GM18508 (cell line): Measurements from ENCODE around the gene BAHD1.
"Not testable (repeated sequence)": the region's sequence is repeated elsewhere in the genome, so short reads cannot be mapped to it uniquely, and the experiment has no call there.

Experiments used
- ATAC-seq: cut with Tn5 transposase; IDR thresholded peaks from one replicate; pipeline ENCODE4 v1.9.1; 2021; ENCODE audit warnings: moderate number of reproducible peaks; ENCODE audit not compliant: insufficient read depth, unreplicated experiment

The BAHD1 gene

DNA sequence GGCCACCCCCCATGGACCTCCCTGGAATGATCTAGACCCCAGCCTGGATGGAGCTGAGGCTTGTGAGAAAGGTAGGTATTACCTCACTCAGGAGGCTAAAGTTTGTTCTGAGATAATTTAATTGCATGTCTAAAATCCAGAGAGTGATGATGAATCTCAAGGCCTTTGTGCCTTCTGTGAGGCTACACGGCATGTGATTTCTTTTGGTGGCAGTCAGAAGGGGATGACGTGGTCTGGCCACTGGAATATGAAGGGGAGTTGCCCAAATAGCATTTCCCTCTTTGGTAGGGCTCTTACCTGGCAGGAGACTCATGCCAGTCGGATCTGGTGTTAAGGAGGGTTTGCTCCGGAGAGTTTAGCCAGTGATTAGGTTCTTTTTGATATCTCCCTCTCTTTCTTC lies 2.5 kb downstream of the BAHD1 start:
- no peak for ATAC-seq

DNA sequence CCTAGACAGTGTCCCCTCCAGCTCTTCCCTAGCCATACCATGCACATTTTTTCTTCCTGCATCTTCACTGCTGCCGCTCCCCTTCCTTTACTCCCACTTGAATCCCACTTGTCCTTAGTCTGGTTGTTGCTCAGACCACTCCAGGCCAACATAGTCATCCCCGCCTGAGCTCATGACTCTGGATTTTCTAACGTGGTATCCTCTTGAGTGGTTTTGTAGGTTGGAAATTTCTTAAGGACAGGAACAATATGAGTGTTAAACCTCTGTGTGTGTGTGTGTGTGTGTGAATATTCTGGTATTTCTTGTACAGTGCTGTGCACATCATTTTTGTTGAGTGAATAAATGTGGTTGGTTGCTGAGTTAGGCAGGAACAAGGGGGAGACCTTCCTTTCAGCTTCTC lies 3.1 kb downstream of the BAHD1 start:
- ATAC-seq, result no peak

DNA sequence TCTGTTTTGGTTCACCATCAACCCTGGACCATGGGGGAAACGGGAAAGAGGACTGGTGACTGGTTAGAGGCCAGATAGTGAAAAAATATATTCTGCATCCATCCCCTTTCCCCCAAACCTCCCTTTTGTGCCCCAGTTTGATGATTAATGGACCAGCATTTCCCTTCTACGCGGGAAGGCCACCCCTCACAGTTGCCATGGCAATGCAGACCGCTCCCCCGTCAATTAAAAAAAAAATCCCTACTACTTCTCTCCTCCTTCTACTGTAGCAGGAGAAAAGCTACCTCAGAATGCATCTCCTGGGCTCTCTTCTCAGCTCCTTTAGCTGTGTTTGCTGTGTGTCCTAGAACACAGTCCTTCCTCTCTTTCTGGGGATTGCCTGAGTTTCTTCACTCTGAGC lies 4.0 kb downstream of the BAHD1 start:
- ATAC-seq, result no peak

DNA sequence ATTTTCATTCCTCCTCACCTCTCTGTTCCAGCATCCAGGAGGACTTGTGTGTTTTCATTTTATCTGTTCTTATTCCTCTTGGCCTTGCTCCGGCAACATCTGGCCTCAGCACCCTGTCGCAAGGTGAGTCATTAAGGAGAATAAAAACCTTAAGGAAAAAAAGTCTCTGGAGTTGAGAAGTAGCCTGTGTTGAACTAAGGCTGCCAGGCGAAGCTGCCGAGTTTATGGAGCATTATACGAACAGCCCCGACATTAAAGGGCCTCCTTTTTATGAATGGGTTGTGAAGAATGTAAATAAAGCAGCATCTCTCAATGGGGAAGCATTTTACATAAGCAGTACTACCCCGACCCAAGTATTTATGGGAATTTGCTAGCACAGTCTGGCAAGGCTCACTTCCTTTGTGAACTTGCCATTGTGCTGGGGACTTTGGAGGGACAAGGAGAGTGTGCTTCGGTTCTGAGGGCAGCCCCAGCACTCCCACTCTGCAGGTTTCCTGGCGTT lies 4.7 kb downstream of the BAHD1 start:
- ATAC-seq, result no peak

DNA sequence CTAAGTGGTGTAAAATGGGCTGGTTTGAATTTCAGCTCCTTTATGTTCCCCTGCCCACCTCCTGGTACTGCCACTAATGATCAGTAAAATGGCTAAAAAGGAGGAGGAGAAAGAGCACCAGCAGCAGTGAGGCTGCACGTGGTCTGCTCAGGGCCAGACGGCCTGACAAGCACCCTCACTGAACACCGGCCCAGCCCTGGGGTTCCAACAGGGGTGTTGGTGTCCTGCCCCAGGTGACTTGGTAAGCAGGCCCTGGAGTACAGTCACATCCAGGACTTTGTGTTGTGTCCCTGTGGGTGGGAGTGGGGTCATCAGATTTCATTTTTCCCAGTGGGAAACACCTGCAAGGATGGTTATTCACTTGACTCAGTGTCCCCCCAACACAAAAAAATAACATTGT lies 5.4 kb downstream of the BAHD1 start:
- no peak for ATAC-seq

DNA sequence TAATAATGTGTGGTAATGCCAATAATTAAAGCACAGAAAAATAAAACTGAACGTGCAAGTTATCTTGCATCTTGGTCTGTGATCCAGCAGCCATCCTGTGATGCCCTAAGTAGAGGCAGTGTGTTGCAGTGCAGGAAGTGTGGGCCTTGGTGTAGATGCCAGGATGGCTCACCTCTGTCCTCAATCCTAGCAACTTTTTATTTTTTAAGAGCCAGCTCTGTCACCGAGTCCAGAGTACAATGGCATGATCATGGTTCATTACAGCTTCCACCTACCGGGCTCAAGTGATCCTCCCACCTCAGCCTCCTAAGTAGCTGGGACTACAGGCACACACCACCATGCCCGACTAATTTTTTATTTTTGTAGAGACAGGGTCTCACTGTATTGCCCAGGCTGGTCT lies 7.6 kb downstream of the BAHD1 start:
- no peak for ATAC-seq

DNA sequence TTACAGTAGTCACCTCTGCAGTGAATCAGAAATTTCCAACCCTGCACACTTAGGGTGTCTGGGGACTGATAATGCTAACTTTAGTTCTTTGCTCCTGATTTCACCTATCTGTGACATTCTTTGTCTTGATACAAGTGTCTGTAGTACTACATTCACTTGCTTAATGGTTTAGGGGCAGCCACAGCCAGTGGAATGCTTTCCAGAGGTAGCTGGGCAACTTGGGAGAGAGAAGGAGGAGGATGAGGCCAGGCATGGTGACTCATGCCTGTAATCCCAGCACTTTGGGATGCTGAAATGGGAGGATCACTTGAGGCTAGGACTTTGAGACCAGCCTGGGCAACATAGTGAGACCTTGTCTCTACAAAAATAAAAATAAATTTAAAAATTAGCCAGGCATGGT lies 8.5 kb downstream of the BAHD1 start:
- ATAC-seq, result no peak

DNA sequence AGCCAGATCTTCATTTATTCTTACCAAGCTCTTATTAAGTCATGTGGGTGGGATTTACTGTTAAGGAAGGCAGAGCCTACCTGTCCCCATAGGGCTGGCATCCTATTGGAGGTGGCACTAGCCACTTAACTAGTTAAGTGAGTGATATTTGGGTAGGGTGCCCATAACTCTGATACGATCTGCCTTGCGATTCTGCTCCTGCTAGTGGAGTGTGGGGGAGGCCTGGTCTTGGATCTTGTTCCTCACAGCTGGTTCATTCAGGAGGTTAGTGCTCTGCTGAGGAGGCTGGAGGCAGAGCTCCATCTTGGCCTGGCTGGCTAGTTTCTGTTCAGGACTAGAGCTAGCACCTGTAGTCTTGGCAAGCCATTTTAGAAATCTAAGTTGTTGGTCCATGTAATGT lies 9.3 kb downstream of the BAHD1 start:
- no peak for ATAC-seq

DNA sequence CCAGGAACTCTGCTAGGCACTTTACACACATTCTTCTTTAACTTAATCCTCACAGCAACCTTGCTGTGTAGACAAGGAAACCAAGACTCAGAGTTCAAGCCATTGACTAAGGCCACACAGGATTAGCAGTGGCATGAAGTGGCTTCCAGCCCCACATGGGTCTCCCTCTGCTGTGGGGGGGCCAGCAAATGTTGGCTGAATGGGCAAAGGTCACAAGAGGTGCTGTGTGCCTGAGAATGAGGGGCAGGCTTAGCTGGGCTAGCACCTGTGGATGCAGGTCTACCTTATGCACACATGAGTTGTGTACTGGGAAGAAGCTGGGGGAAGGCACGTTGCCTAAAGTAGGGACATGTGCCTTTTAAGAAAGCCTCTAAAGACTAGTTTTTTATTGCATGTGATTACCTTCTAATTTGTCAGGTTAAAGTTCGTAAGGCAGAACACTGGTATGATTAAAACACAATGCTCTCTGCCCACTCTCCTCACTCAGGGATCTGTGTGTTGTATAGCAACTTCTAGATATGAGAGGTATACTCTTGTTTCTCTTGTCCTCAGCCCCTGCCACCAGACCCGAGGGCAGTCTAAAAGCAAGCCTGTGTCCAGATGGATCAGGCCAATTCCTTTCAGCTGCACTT lies 10.9 kb downstream of the BAHD1 start:
- no peak for ATAC-seq

DNA sequence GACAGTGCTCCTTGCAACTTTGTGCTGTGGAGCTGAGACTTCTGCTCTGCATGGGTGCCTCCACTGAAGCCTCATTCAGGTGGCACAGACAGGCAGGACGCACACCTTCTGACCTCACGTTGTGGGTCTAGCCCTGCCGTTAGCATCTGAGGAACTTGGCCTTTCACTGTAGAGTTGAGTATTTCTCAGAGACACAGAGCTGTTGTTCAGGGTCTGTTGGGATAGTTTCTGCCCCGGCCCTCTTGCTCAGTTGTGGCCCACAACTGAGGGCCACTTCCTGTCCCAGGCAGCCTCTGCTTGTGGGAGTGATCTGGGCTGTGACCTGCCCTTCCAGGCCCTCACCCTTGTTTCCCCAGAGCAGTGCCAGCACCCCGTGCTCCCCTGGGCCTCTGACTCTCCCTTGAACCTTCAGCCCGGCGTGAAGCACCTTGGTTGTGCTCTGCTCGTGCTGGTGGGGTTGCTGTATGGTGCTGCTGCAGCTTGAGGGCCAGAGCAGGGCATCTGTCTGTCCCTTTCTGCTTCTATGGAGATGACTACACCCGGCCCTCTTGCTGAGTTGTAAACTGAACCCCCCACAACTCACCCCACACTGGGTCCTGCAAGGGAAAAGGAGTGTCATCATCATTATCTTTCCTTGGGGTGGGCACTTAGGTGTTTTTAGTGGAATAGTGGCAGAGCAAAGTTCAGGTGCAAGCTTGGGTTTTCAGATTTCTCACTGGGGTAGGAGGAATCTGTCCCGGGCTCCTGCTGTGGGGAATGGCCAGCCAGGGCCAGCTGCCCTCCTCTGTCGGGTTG lies 11.7 kb downstream of the BAHD1 start:
- no peak for ATAC-seq

DNA sequence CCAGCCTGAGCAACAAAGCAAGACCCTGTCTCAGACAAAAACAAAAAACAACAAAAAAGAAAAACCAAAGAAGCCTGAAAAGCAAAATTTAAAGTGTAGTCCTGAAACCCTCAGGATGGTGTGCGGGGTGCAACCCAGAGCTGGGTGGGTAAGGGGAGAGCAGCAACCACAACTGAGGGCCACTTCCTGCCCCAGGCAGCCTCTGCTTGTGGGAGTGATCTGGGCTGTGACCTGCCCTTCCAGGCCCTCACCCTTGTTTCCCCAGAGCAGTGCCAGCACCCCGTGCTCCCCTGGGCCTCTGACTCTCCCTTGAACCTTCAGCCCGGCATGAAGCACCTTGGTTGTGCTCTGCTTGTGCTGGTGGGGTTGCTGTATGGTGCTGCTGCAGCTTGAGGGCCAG lies 13.2 kb downstream of the BAHD1 start:
- not testable (repeated sequence) for ATAC-seq

DNA sequence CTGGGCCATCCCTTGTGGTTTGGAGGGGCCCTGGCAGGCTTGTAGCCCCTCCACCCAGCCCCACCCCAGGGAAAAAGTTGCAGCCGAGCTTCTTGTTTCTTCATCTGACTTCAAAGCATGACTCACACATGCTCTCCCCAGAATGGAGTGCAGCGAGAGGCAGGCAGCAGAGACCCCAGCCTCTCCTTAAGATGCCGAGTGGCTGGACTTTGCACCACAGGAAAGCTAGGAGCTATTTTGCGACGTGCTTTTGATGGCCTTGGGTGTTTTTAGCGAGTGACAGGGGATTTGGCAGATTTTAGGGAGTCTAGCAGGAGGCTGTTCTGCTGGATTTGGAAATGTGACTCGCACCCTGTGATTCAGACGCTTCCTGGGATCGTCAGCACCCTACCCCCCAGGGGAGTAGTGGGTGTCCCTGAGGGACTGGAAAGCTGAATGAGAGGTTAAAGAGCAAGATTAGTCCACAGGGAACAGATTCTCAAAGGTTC lies 14.2 kb downstream of the BAHD1 start:
- no peak for ATAC-seq

DNA sequence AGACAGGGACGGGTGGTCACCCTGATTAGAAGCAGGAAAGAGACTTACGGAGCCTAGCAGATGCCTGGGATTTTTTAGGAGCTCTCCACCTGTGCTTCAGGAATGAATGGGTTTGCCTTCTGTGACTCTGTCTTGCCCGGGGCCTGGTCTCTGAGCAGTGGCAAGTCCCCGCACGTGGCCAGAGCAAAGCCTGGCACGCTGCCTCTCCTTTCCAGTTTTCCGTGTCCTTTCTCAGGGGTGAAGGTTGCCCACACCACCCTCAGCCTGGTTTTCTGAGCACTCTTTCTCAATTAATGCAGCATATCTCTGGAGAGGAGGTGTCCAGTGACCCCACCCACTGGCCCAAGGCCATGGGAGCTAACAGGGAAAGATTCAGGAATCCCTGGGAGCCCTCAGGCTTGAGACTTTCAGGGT lies 15.6 kb downstream of the BAHD1 start:
- ATAC-seq, result no peak

DNA sequence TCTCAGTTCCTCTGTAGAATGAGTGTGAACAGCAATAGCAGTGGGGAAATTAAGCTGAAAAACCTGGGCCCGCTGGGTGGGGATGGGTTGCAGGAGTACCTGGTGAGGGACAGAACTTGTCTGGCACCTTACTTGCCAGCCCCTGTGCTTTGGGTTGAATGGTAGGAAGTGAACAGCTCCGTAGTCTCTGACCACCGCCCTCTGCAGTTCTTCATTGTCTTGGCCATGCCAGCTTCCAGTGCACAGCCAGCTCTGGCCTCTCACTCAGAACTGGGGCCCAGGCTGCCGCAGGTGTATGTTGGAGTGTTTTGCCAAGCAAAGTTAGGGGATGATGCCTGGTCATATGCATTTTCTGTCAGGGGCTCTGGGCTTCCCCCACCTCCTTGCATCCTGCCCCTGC lies 16.0 kb downstream of the BAHD1 start:
- ATAC-seq, result no peak

DNA sequence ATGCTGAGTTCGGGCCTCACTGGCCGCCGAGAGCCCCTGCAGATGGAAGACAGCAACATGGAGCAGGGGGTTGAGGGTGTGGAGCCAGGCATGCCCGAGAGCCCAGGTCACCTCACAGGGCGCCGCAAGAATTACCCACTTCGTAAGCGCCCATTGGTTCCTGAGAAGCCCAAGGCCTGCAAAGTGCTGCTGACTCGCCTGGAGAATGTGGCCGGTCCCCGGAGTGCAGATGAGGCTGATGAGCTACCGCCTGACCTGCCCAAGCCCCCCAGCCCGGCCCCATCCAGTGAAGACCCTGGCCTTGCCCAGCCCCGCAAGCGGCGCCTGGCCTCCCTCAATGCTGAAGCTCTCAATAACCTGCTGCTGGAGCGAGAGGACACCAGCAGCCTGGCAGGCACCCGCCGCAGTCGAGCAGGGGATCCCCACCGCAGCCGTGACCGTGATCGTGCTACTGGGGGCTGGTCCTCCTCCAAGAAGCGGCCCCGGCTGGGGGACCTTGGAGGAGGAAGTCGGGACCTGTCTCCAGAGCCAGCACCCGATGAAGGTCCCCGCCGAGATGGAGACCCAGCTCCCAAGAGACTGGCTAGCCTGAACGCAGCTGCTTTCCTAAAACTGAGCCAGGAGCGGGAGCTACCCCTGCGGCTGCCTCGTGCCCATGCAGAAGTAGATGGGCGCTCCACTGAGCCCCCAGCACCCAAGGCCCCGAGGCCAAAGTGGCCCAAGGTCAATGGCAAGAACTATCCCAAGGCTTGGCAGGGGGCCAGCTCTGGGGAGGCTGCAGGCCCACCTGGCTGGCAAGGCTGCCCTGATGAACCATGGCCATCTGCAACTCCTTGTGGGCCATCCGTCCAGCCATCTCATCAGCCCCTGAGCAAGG lies 18.0 kb downstream of the BAHD1 start:
- ATAC-seq, result no peak

DNA sequence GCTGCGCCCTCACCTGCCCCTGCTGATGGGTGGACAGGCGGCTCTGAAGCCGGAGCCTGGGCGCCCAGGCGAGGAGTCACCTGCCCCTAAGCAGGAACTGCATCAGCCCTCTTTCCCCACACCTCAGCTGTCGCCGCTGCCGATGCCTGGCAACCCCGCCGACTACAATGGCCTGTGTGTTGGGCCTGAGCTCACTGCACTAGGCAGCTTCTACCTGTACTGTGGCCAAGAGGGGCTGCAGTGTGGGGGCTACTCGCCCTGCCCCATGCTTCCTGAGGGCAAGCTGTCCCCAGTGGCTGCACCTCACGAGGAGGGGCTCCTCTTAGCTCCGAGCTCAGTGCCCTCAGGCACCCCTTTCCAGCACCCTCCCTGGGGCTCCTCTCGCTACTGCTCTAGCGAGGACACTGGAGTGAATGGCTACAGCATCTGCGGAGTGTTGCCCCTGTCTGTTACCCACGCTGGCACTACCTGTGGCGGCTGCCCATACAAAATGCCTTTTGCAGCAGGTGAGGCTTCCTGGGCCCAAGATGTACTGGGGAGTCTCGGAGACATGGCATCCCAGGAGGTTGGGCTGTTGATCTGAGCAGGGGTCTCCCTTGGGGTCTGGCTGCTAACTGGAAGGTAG lies 18.8 kb downstream of the BAHD1 start:
- ATAC-seq, result no peak

DNA sequence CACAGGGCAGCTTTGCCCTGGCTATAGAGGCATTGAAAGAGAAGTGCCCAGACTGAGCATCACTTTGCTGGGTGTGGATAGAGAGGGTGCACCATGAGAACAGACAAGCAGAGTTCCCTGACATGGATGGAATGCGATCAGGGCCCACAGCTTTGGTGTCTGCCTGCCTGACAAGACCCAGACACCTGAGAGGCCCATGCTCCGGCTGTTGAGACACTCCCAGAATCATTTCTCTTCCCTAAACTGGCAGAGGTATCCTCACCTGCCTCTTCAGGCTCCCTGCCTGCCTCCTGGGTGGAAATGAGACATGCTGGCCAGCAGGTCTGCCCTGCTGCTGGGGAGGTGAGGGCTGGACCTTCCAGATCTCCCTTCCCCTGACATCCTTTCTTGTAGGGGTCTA lies 19.7 kb downstream of the BAHD1 start:
- no peak for ATAC-seq

DNA sequence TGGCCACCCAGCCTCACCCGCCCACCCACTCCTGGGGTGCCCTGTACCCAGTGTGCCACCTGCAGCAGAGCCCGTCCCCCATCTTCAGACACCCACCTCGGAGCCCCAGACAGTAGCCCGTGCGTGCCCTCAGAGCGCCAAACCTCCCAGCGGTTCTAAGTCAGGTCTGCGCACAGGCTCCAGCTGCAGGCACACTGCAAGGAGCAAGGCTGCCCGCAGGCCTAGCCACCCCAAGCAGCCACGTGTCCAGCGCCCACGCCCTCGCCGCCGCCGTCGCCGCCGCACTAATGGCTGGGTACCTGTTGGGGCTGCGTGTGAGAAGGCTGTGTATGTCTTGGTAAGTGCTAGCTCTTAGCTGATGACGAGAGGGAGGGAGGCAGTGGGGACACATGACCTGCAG lies 21.2 kb downstream of the BAHD1 start:
- no peak for ATAC-seq

DNA sequence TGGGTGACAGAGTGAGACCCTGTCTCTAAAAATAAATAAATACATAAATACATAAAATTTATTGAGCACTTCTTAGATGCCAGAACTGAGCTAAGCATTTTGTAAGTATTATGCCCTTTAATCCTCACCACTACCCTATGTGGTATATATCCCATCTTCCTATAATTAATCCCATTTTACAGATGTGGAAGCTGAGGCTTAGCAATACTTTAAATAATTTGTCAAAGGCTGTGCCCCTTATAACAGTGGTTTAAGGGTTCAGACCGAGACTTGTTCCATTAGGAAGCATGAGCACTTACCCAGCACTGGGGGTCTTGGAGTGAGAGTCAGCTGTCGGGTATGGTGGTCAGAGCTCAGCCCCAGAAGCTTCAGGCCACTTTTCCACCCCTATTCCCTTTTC lies 22.5 kb downstream of the BAHD1 start:
- no peak for ATAC-seq

DNA sequence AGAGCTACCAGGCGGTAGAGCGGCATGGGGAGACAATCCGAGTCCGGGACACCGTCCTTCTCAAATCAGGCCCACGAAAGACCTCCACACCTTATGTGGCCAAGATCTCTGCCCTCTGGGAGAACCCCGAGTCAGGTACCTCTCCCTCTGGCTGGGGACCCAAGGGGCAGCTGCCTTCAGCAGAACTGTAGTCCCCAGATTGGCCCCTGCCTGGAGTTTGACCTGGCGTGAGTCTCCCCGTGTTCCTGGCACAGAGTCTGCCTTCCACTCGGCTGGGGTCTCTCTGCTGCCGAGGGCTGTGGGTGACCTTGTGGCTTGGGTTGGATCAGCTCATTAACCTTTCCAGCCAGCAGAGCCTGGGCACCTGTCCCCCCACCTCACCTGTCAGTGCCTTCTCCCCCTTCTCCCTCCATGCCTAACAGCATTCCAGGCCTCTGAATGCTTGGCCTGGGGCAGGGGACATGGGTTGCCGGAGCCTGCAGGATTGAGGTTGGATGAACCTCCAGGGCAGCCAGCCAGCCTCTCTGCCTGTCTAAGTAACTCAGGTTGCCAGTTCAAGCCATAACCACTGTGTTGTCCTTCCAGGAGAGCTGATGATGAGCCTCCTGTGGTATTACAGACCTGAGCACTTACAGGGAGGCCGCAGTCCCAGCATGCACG lies 23.3 kb downstream of the BAHD1 start:
- ATAC-seq, result no peak
